Measurements from ENCODE around the gene FAM210A.

GRCh38 chr18:13688191-13689136, 37.9 kb downstream of the FAM210A start:
- TF ChIP-seq CTCF (IDR thresholded peaks at IDR 0.05 in 2 of 3, conservative IDR thresholded peaks at IDR 0.05 in 1 of 3; ENCODE audit: insufficient read depth in 2 of 3, low read depth in 1 of 3, low read length in 3 of 3) = no peak
- TF ChIP-seq FOXM1 (IDR thresholded peaks at IDR 0.05; ENCODE audit: low read depth) = no peak
- TF ChIP-seq FOXM1 (CRISPR knock-in tag; IDR thresholded peaks at IDR 0.05; ENCODE audit: low read depth) = no peak
- TF ChIP-seq EZH2 (IDR thresholded peaks at IDR 0.05; ENCODE audit: borderline replicate concordance, low read depth, low read length) = no peak
- no peak for TF ChIP-seq MYNN (IDR thresholded peaks at IDR 0.05)
- TF ChIP-seq MYNN (CRISPR knock-in tag; IDR thresholded peaks at IDR 0.05) = no peak
- TF ChIP-seq GATAD2B (IDR thresholded peaks at IDR 0.05; ENCODE audit: borderline replicate concordance) = no peak
- TF ChIP-seq ZZZ3 (IDR thresholded peaks at IDR 0.05) = no peak
- no peak for TF ChIP-seq MAZ (CRISPR knock-in tag; conservative IDR thresholded peaks at IDR 0.05 in 1 of 2, IDR thresholded peaks at IDR 0.05 in 1 of 2)
- TF ChIP-seq FOSL1 (tag; conservative IDR thresholded peaks at IDR 0.05) = no peak
- TF ChIP-seq FOXK2 (conservative IDR thresholded peaks at IDR 0.05 in 1 of 2, IDR thresholded peaks at IDR 0.05 in 1 of 2; ENCODE audit: low read depth in 2 of 2) = no peak
- TF ChIP-seq ZNF232 (CRISPR knock-in tag; IDR thresholded peaks at IDR 0.05) = no peak
- TF ChIP-seq U2AF1 (optimal IDR thresholded peaks at IDR 0.05; ENCODE audit: low read depth, low read length) = no peak
- TF ChIP-seq BCLAF1 (IDR thresholded peaks at IDR 0.05; ENCODE audit: borderline replicate concordance in 1 of 2, control insufficient read depth in 1 of 2, low read depth in 2 of 2, low read length in 1 of 2) = no peak
- TF ChIP-seq ELF2 (CRISPR knock-in tag; IDR thresholded peaks at IDR 0.05) = no peak
- TF ChIP-seq HMG20A (CRISPR knock-in tag; conservative IDR thresholded peaks at IDR 0.05) = no peak

Measured in K562 (cell line).